HG02870 (cell line): Measurements from ENCODE around the gene PRCD.

ENCODE experiments used
- ATAC-seq: cut with Tn5 transposase; IDR thresholded peaks from one replicate; pipeline ENCODE4 v1.9.1; 2021; ENCODE audit warnings: mild to moderate bottlenecking, moderate library complexity; ENCODE audit not compliant: unreplicated experiment

Gene PRCD

DNA sequence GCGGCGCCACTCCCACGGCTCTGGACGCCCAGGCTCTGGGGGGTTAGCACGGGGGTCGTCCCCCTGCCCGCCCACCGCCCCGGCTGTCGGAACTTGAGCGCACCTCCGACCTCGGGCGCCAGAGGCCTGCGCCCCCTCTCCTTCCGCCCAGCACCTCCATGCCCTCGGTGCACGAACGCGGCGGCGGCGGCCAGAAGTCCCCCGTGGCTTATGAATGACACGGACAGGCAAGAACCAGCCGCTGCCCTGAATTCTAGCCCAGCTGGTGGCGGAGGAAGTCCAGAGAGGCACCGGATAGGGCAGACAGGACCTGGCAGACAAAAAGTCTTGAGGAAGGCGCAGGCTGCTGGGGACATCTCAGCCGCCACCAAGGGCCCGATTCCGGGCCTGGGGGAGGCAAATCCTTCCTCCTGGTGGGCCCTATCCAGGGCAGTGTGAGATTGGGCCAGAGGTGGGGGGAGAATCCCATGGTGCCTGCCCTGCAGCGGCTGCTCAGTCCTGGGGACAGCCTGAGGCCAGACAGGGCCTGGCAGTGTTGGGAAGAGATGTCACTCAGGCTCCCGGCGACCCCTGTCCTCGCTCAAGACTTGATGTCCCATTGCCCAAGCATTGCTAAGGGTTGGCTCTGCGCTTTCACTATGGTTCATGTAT lies 1.4 kb upstream of the PRCD start:
- no peak for ATAC-seq

DNA sequence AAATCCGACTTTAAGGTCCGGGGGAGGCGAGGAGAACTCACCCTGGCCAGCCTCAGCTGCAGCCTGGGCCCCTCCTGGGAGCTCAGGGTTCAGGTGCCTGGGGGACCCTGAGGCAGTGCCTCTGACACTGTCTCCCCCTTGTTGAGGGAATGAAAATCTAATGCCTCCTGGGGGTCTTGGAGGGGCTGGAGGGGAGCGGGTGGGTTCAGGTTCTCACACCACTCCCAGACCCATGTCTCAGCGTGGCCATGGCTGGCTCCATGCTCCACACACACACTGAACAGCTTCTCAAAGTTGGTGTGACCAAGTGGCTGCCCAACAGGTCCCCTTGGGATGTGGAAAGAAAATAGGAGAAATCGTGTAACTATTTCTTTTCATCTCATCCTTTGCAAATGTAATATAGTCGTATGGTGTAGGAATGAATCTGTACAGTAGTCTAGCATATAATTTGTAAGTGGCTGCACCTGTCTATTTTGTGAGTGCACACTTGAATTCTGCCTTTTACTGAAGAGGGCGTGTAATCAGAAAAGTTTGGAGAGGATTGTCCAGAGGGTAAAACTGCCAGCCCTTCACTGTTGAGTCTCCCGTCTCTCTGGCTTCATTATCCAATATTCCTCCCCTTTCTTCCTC lies 788 bp upstream of the PRCD start:
- ATAC-seq, result no peak

DNA sequence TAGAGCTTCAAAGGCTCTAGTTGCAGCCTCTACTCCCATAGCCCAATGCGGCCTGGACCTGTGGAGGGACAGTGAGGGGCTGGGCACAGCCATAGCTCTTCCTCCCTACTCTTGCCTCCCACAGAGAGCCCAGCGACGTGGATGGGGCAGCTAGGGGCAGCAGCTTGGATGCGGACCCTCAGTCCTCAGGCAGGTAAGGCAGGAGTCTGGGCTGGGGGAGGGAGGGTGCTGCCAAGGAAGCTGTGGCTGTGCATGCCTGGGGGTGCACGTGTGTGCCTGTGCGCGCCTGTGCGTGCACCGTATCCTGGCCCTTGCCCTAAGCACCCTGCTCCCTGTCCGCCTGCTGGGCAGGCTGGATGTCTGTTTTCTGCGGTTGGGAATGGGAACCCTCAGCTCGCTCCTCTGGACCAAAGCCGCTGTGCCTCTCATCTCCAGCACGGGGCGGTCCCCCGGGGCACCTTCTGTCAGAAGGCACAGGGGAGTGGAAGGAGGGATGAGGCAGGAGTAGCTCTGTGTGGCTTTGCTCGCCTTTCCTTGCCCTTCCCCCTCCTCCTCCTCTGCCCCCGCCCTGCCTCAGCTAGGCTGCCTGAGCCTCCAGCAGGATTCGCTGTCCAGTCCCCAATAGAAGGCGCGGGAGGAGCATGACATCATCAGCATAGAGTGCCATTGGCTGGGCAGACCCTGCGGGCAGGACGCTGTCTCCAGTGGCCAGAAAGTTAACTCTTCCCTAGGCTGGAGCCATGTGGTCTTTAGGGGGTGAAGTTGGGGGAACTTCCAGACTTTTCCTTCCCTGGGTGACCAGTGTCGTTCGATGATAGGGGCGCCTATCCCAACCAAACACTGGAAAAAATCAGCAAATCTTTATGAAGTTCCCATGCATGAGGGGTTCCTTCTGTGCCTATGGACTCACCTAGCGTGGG lies 797 bp downstream of the PRCD start:
- no peak for ATAC-seq

DNA sequence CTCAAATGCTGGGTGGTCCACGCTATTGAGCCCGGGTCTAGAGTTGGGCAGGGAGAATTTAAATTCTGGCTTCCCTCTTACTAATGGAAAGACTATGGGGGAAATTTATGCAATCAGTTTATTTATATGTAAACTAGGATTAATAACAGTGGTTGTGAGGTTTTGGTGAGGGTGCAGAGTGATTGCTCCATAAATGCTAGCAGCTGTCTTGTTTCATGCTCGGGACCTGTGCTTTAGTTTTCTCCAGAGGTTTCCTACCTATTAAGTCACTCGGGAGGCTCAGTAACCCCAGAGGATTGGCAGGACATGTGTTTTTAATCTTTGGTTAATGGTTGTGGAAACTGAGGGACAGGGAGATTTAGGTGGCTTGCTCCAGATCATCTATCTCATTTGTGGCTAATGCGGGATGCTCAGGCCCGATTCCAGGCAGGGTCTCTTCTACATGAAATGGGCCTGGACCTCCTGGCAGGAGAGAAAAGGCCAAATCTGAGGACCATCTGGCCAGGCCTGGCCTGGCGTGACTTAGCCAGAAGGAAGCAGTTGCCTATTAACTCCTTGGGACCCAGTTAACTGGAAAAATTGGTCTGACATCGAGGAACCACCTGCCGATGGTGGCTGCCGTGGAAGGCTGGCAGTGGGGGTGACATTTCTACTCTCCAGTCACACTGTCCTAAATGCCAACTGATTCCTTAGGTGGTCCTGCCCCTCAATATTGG lies 2.1 kb downstream of the PRCD start:
- ATAC-seq, result no peak

DNA sequence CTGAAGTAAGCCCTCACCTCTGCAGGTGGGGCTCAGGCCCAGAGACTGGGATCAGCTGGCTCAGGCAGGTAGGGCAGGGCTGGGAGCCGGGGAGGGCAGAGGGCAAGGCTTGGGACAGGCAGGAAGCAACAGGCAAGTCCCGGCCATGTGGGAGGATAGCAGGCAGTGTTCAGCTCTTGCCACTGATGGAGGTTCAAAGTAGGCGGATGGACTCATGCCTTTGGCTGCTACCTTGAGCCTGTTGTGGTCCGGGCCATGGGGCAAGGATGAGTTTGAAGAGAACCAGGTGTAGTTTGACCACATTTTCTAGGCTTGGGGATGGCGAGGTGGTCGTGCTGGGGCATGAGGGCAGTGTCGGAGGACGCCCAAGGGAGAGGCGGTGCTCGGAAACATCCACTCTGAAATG lies 2.7 kb downstream of the PRCD start:
- no peak for ATAC-seq

DNA sequence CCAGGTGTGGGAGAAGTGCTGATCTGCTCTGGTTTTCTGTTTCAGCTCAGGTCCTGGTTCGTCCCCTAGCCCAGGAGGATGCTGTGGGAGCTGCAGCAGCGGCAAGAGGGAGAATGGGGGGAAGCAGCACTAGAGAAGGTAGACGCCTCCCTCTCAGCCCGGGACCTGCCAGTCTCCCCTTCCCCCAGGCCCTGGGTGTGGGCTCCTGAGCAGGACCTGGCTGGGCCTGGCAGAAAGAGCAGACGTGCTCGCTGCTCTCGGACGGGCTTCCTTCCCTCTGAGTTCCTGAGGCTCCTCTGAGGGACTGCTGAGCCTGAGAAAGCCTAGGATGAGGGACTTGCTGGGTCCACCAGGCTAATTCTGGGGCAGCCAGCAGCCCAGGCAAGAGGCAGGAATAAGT lies 3.1 kb downstream of the PRCD start:
- no peak for ATAC-seq

DNA sequence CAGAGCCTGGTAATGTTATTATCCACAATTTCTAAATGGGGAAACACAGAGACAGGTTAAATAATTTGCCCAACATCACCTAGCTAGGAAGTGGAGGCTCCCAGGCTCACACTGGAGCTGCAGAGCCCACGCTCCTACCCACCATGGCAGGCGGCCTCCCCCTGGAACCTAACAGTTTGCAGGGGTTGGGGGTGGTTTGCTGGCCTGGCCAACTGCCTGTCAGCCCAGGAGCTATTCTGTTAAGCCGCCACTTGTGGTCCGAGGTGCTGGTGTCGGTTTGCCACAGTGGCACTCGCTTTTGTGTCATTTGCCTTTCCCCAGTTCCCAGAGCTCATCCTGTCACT lies 3.6 kb downstream of the PRCD start:
- ATAC-seq, result no peak

DNA sequence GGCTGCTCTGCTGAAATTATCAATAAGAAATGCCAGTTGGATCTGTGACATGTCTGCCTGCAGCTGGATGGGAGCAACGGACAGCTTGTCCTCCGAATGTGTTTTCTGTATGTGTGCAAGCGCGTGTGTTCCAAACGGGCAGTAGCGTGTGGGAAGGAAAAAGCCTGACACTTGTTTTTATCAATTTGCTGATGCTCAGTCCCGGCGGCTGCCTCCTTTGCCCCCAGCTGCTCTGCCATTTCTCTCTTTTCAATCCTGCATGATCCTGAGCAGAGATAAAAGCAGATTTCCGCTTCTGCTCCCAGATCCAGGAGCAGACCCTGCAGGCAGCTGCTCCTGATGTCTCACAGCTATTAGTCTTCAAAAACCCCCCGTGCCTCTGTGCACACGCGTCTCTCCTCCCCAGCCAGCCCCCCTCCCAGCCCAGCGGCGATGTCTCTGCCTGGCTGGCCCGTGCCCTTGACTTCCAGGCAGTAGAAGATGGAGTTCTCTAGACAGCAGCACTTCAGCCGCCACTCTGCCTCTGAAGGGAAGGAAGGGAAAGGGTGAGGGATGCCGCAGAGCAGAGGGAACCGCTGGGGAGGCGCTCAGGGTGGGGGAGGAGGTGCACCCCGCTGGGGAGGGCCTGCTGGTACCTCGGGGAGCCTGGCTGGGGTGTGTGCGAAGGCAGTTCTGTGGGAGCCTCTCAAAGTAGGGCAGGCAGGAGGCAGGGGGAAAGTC lies 4.1 kb downstream of the PRCD start:
- no peak for ATAC-seq

DNA sequence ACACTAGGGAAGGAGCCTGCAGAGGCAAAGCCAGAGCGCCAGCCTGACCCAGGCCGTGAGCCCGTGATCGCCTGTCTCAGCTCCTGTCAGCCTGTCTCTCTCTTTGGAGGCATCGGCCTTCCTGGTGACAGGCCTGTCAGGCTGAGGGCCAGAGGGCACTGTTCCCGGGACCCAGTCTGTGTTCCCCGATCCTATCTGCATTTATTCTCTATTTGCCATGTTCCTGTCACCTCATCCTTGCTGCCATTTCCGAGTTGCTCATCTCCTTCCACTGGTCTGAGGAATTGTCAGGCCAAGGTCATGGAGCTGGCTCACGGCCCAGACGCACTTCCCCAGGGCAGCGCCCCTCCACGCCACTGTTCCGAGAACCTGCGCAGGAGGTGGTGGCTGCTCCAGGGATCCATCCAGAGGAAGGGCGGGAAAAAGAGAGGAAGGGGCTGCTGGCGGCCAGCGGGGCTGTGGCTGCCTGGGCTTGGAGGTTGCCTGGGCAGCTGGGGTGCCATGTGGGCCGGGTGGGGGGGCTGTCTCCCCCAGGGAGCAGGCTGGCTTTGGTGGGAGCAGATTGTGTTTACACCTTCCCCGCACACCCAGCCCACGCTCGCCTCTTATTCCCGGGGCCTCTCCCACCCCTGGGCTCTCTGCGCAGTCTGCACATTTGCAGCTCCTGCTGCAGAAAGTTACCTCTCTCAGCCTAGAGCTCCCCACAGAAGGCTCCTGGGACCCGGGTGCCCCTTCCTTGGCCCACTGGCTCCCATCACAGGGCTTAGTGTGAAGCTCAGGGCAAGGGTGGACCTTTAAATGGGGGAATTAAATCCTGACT lies 4.9 kb downstream of the PRCD start:
- no peak for ATAC-seq

DNA sequence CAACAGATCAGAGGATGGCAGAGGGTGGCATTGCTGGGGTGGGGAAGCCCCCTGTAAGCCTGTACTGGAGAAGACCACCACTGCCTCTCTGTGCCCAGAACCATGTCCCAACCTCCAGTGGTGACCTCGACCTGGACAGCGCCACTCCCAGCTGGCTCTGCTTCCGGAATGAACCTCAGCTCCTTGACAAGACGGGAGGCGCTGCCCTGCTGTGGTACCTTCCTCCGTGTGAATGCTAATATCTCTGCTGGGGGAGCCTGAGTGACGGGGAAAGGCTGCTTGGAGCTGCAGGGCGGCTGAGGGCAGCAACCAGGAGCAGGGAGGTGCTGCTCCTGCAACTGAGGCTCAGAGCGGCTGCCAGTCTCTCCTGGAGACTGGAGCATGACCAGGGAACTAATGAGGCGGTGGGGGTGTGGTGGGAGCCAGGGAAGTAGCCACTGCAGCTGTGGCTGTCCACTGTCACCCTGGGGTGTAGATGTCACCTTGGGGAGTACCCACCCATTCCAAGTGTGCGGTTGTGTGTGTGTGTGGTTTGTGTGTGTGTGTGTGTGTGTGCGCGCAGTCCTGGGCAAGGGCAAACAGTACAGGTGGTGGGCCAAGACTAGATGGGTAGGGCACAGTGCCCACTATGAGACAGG lies 6.2 kb downstream of the PRCD start:
- no peak for ATAC-seq

DNA sequence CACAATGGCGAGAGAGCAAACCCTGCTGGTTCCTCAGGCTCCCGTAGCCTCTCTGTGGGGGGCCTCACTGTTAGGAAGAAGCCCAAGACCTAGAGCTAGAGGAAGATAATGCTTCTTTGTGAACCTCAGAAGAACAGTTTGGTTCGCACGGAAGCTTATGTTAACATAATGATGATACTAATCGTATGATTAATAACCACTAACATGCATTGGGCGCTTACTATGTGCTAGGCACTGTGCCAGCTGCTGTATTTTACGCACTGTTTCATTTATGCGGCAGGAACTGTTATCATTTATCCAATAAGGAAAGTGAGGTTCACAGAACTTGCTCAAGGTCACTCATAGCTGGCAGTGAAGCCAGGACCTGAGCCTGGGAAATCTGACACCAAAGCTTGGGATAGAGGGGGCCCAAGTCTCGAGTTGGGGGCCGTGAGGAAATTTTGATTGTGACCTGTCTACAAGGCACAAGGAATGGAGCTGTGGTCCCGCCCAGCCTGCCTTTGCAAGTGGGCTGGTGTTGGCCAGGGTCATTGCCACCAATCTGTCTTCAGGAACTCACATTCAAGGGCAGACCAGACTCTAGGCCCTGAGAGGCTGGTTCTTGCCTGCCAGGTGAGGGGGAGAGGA lies 6.8 kb downstream of the PRCD start:
- no peak for ATAC-seq

DNA sequence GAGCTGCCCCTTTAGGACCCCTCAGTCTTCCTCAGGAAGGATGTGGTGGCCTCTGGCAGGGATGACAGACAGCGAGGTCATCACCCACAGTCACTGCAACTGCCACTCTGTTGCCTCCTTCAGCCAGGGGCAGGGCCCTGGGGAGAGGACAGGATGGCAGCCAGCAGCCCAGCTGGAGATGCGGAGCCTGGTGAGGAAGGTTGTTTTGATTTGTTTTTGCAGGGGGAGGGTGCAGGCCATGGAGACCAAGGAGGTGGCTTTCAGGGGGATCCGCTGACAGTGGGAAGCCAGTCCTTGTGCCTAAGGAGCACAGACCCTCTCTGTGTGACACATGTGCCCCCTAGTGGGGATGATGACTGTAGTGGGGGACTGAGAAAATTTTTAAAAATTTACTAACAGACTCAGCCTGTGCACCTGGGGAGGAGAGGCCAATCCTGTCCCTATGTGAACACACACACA lies 7.4 kb downstream of the PRCD start:
- no peak for ATAC-seq

DNA sequence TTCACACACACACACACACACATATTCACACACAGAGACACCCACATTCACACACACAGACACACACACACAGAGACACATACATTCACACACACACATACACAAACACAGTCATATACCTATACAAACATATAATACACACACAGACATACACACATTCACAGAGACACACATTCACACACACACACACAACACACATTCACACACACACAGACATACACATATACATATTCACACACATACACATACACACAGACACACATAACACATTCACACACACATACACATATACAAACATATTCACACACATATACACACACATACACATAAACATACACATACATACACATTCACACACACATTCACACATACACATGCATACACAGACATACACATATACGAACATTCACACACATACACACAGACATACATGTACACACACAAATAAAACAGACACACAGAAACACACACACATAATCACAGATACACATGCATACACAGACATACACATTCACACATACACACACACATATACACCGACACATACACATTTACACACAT lies 7.9 kb downstream of the PRCD start:
- ATAC-seq, result no peak

DNA sequence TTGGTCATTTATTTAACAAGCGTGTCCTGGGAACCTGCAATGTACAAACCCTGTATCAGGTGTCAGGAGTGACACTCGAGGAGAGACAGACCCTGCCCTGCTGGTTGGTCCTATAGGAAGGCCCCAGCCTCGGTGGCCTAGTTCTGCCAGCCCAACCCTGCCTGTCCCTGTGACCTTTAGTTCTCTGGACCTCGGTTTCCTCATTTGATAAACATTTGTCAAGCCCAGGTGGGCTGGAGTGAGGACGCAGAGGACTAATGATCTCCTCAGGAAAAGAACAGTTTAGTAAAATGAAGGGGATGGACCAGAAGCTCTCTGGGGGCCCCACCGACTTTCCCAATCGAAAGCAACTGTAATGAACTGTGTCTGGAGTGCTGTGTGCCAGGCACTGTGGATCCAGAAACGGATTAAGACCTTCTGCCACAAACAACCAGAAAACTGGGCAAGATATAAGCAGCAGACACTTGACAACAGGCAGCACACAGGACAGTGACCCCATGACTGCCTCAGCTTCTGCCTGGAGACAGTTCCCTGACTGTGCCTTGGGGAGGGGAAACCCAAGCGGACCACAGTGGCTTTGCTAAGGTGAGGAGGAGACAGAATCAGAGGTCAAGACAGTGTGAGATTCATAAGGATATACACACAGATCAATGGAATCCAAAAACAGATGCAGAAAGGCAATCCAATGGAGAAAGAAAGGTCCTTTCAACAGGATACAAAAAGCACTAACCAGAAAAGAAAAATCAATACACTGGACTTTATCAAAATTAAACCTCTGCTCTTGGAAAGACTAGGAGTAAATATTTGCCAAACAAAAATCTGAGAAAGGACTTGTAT lies 8.8 kb downstream of the PRCD start:
- ATAC-seq, result no peak

DNA sequence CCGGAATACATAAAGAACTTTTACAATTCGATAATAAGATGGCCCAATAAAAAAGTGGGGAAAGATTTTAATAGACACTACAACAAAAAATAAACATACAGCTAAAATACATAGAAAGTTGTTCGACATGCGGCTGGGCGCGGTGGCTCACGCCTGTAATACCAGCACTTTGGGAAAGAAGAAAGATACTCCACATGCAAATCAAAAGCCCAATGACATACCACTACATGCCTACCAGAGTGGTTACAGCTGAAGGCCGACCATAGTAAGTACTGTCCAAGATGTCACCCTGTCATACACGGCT lies 9.3 kb downstream of the PRCD start:
- no peak for ATAC-seq

DNA sequence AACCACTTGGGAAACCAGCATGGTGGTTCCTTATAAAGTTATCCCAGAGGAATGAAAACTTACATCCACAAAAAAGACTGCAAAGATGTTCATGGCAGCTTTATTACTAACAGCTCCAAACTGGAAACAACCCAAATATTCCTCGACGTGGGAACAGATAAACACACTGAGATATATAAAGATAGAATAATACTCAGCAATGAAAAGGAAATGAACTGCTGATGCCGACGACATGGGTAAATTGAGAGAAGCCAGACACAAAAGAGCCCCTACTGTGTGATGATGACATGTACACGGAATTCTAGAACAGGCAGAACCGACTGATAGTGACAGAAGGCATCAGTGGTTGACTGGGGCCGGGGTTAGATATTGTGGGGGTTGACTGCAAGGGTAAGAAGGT lies 9.7 kb downstream of the PRCD start:
- ATAC-seq, result no peak

DNA sequence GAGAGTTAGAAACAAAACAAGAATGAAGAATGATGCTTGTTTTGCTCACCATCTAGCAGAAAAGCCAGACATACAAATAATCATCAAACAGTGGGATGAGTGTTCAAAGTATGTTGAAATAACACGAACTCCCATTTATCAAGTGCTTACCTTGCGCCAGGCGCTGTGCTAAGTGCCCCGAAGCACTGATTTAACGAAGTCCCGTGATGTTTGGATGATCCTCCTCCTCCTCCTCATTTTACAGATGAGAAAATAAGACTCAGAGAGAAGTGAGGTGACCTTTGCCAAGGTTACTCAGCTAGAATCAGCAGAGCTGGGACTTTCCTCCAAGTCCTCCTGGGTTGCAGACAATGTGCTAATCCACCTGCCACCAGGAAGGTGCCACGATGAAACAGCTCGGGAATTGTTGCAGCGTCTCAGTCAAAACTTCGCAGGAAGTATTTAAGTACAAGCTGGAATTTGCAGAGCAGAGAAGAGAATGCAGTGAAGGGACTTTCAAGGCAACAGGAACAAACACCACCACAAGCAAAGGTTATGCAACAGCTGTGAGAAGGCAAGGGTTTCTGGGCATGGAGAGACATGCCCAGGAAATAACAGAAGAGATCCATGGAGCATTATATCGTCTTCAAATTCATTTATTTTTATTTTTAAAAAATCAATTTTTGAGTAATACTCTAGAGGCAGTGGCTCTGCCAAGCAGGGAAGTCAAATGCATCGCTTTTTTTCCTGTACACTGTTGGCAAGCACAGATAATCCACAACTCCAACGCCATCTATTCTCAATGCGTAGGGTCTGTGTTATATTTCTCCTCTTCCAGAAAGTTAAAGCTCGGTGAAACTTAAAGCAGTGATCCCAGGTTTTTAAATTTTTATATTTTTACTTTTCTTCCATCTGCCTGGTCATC lies 11.1 kb downstream of the PRCD start:
- no peak for ATAC-seq
